Mononuclear cell (primary cell): Measurements from ENCODE around the gene HOXC13. TPM values are rescaled to one million over a fixed set of nuclear protein-coding genes. Genes with fewer than 3 reads are reported as not detected.

Source experiments
- H3K27me3 ChIP-seq: 2 replicates; pipeline ENCODE4 v1.6.0; 2011; ENCODE audit warnings: low read length, control low read depth; ENCODE audit not compliant: insufficient read depth
- H3K4me1 ChIP-seq: 2 replicates; pipeline ENCODE4 v1.5.1; 2011; ENCODE audit warnings: mild to moderate bottlenecking, low read length, control low read depth; ENCODE audit not compliant: insufficient read depth
- H3K4me3 ChIP-seq: 2 replicates; pipeline ENCODE4 v1.5.1; 2011; ENCODE audit warnings: mild to moderate bottlenecking, low read length, moderate library complexity
- H3K9me3 ChIP-seq: 2 replicates; pipeline ENCODE4 v1.5.1; 2011; ENCODE audit warnings: low read depth, mild to moderate bottlenecking, control low read depth, low read length
- total RNA-seq: library from RNA; depleted of rRNA; stranded (reverse); fragments of >200 nt; gene quantifications from one replicate; pipeline ENCODE4 v1.2.3, GENCODE V29; 2012

HOXC13 gene
- total RNA-seq, 1 donor: not detected

GRCh38 chr12:53995378-53996239, 57.0 kb downstream of the HOXC13 start:
- Histone ChIP-seq H3K9me3 (no peaks in the 10 kb centered on the region), H3K4me3 (peak overlapping the region; percentile 25), H3K27me3 (peaks cover 98% of the 10 kb centered on the region), H3K4me1 (peaks cover 27% of the 10 kb centered on the region)

Other genes with a start within 250 kb of the HOXC13 start
- 69.4 TPM for gene CALCOCO1, start 211.4 kb upstream of the HOXC13 start, total RNA-seq
- not detected for gene CISTR, start 186.9 kb upstream of the HOXC13 start, total RNA-seq
- gene HOXC12, start 16.1 kb downstream of the HOXC13 start, total RNA-seq: not detected
- gene HOXC11, start 34.3 kb downstream of the HOXC13 start, total RNA-seq: not detected
- gene HOTAIR, start 36.1 kb downstream of the HOXC13 start, total RNA-seq: not detected
- not detected for gene HOXC10, start 46.3 kb downstream of the HOXC13 start, total RNA-seq
- gene HOXC9, start 61.3 kb downstream of the HOXC13 start, total RNA-seq: not detected
- gene HOXC8, start 70.2 kb downstream of the HOXC13 start, total RNA-seq: not detected
- gene HOXC6, start 89.6 kb downstream of the HOXC13 start, total RNA-seq: not detected
- gene HOXC5, start 94.2 kb downstream of the HOXC13 start, total RNA-seq: not detected
- gene HOXC4, start 115.0 kb downstream of the HOXC13 start, total RNA-seq: 0.42 TPM